Osteocyte (in vitro differentiated cells): ENCODE data around the gene DBF4. TPM values are rescaled to one million over a fixed set of nuclear protein-coding genes. Genes with fewer than 3 reads are reported as not detected.
"Not testable (repeated sequence)": the region's sequence is repeated elsewhere in the genome, so short reads cannot be mapped to it uniquely, and the experiment has no call there.

Source experiments
- DNase-seq: peaks from one replicate; pipeline ENCODE4 v3.0.0; 2021; ENCODE audit warnings: mixed read lengths; ENCODE audit not compliant: unreplicated experiment; ENCODE audit errors: extremely low spot score
- H3K27ac Mint-ChIP-seq: one replicate; pipeline ENCODE4 v1.8.0; 2021; ENCODE audit warnings: mild to moderate bottlenecking, mixed read lengths; ENCODE audit not compliant: unreplicated experiment
- H3K27me3 Mint-ChIP-seq: one replicate; pipeline ENCODE4 v1.8.0; 2021; ENCODE audit warnings: mixed read lengths; ENCODE audit not compliant: unreplicated experiment
- H3K36me3 Mint-ChIP-seq: one replicate; pipeline ENCODE4 v1.8.0; 2021; ENCODE audit warnings: mixed read lengths; ENCODE audit not compliant: unreplicated experiment
- H3K4me1 Mint-ChIP-seq: one replicate; pipeline ENCODE4 v1.8.0; 2021; ENCODE audit warnings: mixed read lengths; ENCODE audit not compliant: unreplicated experiment
- H3K4me3 Mint-ChIP-seq: one replicate; pipeline ENCODE4 v1.8.0; 2021; ENCODE audit warnings: mild to moderate bottlenecking, moderate library complexity, mixed read lengths; ENCODE audit not compliant: unreplicated experiment
- H3K9me3 Mint-ChIP-seq: one replicate; pipeline ENCODE4 v1.8.0; 2021; ENCODE audit warnings: mixed read lengths; ENCODE audit not compliant: unreplicated experiment
- CTCF ChIP-seq: fragments of 200-600 bp; sonication (generic); IDR thresholded peaks from 2 replicates; pipeline ENCODE4 v1.5.0; 2021; ENCODE audit warnings: antibody characterized with exemption, mild to moderate bottlenecking, moderate library complexity
- long read RNA-seq: library from polyadenylated mRNA; unstranded; transcript quantifications from one replicate; pipeline ENCODE4 v2.0.0, GENCODE V29; 2021
- total RNA-seq: library from RNA; stranded (reverse); gene quantifications from 2 replicates; pipeline ENCODE4 v1.2.1, GENCODE V29; 2021

Gene DBF4, protein sequence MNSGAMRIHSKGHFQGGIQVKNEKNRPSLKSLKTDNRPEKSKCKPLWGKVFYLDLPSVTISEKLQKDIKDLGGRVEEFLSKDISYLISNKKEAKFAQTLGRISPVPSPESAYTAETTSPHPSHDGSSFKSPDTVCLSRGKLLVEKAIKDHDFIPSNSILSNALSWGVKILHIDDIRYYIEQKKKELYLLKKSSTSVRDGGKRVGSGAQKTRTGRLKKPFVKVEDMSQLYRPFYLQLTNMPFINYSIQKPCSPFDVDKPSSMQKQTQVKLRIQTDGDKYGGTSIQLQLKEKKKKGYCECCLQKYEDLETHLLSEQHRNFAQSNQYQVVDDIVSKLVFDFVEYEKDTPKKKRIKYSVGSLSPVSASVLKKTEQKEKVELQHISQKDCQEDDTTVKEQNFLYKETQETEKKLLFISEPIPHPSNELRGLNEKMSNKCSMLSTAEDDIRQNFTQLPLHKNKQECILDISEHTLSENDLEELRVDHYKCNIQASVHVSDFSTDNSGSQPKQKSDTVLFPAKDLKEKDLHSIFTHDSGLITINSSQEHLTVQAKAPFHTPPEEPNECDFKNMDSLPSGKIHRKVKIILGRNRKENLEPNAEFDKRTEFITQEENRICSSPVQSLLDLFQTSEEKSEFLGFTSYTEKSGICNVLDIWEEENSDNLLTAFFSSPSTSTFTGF
- 9.0 and 9.7 TPM in 2 replicates for total RNA-seq
- long read RNA-seq, transcript DBF4-201 (12 exons, 3,907 nt): major isoform, 5 of 21 reads
- long read RNA-seq, partial matches to known transcripts: 6 of 21 reads
- long read RNA-seq, other reads (novel, unspliced or antisense): 8 of 21 reads

GRCh38 chr7:87876040-87876868 is at the start of gene DBF4, which contains the start of gene SLC25A40:
DBF4 (plus strand) TSS chr7:87876493; CDS start chr7:87876733, 240 bp downstream.
SLC25A40 (minus strand) TSS chr7:87876360; CDS start chr7:87858727, 17,633 bp downstream.
- Mint-ChIP-seq H3K4me1 (peaks cover 31% of the 10 kb centered on the region), H3K27me3 (no peaks in the 10 kb centered on the region), H3K9me3 (peaks cover 11% of the 10 kb centered on the region), H3K36me3 (peaks cover 18% of the 10 kb centered on the region), H3K4me3 (peak within 1 kb of the TSS; percentile 97), H3K27ac (peak within 1 kb of the TSS; percentile 97)
- TF ChIP-seq CTCF: no peak
- DNase-seq: peak; percentile 98

GRCh38 chr7:87828383-87828782 is 47.9 kb upstream of the DBF4 start:
- not testable (repeated sequence) for H3K9me3 Mint-ChIP-seq, H3K36me3 Mint-ChIP-seq, H3K27ac Mint-ChIP-seq, DNase-seq, H3K4me3 Mint-ChIP-seq, H3K4me1 Mint-ChIP-seq, H3K27me3 Mint-ChIP-seq

DNA sequence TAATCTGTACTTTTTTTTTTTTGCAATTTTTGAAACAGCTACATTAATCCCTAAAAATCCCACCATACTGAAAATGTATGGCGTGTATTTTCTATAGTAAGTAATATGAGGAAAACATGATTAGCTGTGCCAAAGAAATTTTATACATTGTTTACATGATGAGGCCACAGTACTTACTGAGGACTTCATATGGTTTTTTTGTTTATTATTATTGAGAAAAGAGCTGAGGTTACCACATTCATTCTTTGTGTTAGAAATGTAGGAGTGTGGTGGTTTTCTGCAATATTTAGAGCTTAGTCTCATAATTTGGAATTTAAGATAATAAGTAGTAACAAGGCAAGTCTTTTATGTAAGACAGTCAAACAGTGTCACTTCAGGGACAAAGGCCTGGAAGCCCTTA is 45.2 kb upstream of the DBF4 start:
- no peak for DNase-seq
- Mint-ChIP-seq H3K27ac (no peak overlapping the region), H3K27me3 (no peaks in the 10 kb centered on the region), H3K36me3 (peaks cover 5% of the 10 kb centered on the region), H3K4me3 (no peak overlapping the region), H3K4me1 (no peaks in the 10 kb centered on the region), H3K9me3 (no peaks in the 10 kb centered on the region)
- TF ChIP-seq CTCF: no peak

- H3K27me3 Mint-ChIP-seq: no peaks in the 10 kb centered on the region
- no peaks in the 10 kb centered on the region for H3K4me1 Mint-ChIP-seq
- peaks cover 5% of the 10 kb centered on the region for H3K36me3 Mint-ChIP-seq
- no peak for TF ChIP-seq CTCF
- no peaks in the 10 kb centered on the region for H3K9me3 Mint-ChIP-seq
- H3K4me3 Mint-ChIP-seq: no peak overlapping the region
- H3K27ac Mint-ChIP-seq: no peak overlapping the region
- DNase-seq: no peak
Observed at GRCh38 chr7:87833130-87833529, 43.2 kb upstream of the DBF4 start.

GRCh38 chr7:87837597-87837996 is 38.7 kb upstream of the DBF4 start:
- H3K27ac Mint-ChIP-seq: no peak overlapping the region
- TF ChIP-seq CTCF: no peak
- peaks cover 5% of the 10 kb centered on the region for H3K36me3 Mint-ChIP-seq
- no peak overlapping the region for H3K4me3 Mint-ChIP-seq
- no peaks in the 10 kb centered on the region for H3K9me3 Mint-ChIP-seq
- DNase-seq: no peak
- H3K4me1 Mint-ChIP-seq: no peaks in the 10 kb centered on the region
- no peaks in the 10 kb centered on the region for H3K27me3 Mint-ChIP-seq
